Smooth muscle cell (in vitro differentiated cells): ENCODE data around the gene PNPLA3. TPM values are rescaled to one million over a fixed set of nuclear protein-coding genes. Genes with fewer than 3 reads are reported as not detected.
A peak's percentile ranks its signal among the peaks of the same experiment; 100 is the strongest.

Experiments used
- DNase-seq: peaks from one replicate; lab custom pipeline; 2025; ENCODE audit not compliant: unreplicated experiment; lab: John Stamatoyannopoulos, UW
- H2AFZ ChIP-seq: fragments of 200-600 bp; sonication (generic); 2 replicates; pipeline ENCODE4 v1.6.0; 2016; ENCODE audit warnings: antibody characterized with exemption, low read depth, mild to moderate bottlenecking
- H3F3A ChIP-seq: fragments of 200-600 bp; sonication (generic); 2 replicates; pipeline ENCODE4 v1.6.0; 2017; ENCODE audit warnings: antibody characterized with exemption, low read depth
- H3K27ac ChIP-seq: fragments of 200-600 bp; sonication (generic); 2 replicates; pipeline ENCODE4 v1.5.1; 2016; ENCODE audit warnings: low read depth, mild to moderate bottlenecking
- H3K27me3 ChIP-seq: fragments of 200-600 bp; sonication (generic); 2 replicates; pipeline ENCODE4 v1.6.1; 2016; ENCODE audit warnings: low read depth, mild to moderate bottlenecking
- H3K36me3 ChIP-seq: fragments of 200-600 bp; sonication (generic); 2 replicates; pipeline ENCODE4 v1.5.1; 2016; ENCODE audit warnings: low read depth
- H3K4me1 ChIP-seq: fragments of 200-600 bp; sonication (generic); 2 replicates; pipeline ENCODE4 v1.5.1; 2016; ENCODE audit warnings: low read depth
- H3K4me2 ChIP-seq: fragments of 200-600 bp; sonication (generic); 2 replicates; pipeline ENCODE4 v1.6.0; 2016; ENCODE audit warnings: mild to moderate bottlenecking
- H3K4me3 ChIP-seq: fragments of 200-600 bp; sonication (generic); 2 replicates; pipeline ENCODE4 v1.5.1; 2016; ENCODE audit warnings: mild to moderate bottlenecking
- H3K79me2 ChIP-seq: fragments of 200-600 bp; sonication (generic); 2 replicates; pipeline ENCODE4 v1.6.0; 2016; ENCODE audit warnings: low read depth, mild to moderate bottlenecking
- H3K9ac ChIP-seq: fragments of 200-600 bp; sonication (generic); 2 replicates; pipeline ENCODE4 v1.6.0; 2016; ENCODE audit warnings: low read depth
- H3K9me3 ChIP-seq: fragments of 200-600 bp; sonication (generic); replicated peaks from 2 replicates; pipeline ENCODE4 v1.5.1; 2016; ENCODE audit warnings: low read depth
- H4K20me1 ChIP-seq: fragments of 200-600 bp; sonication (generic); 2 replicates; pipeline ENCODE4 v1.6.0; 2016; ENCODE audit warnings: low read depth
- CTCF ChIP-seq: fragments of 200-600 bp; sonication (generic); IDR thresholded peaks from 2 replicates; pipeline ENCODE4 v1.5.1; 2017; ENCODE audit warnings: borderline replicate concordance, mild to moderate bottlenecking, antibody characterized with exemption; ENCODE audit not compliant: insufficient read depth, poor library complexity, severe bottlenecking
- WGBS: methylation state at CpG from one replicate; pipeline ENCODE4 v1.1.7; 2016; ENCODE audit warnings: low lambda C conversion rate; 5-methylcytosine and 5-hydroxymethylcytosine counted together
- polyA plus RNA-seq: library from polyadenylated mRNA; unstranded; fragments of >200 nt; fragmentation: Nextera tagmentation; extraction: Ambion mirVana; gene quantifications from 2 replicates; pipeline ENCODE4 v1.2.1, GENCODE V29; 2016
- total RNA-seq: library from RNA; depleted of rRNA; stranded (reverse); fragments of >200 nt; gene quantifications from 2 replicates; pipeline ENCODE4 v1.2.3, GENCODE V29; 2014

Gene PNPLA3
- total and polyA plus RNA-seq, 2 experiments from 2014 or later: 11.0 to 14.5 TPM

- Histone ChIP-seq H3K27ac (peak overlapping the region; percentile 81), H3K79me2 (peaks cover 57% of the 10 kb centered on the region), H3K36me3 (no peaks in the 10 kb centered on the region), H3K9me3 (no peaks in the 10 kb centered on the region), H3F3A (peaks cover 15% of the 10 kb centered on the region), H4K20me1 (peaks cover 39% of the 10 kb centered on the region), H3K4me2 (peak overlapping the region; percentile 84), H3K9ac (no peak overlapping the region), H3K4me1 (peaks cover 18% of the 10 kb centered on the region), H3K4me3 (no peak overlapping the region), H3K27me3 (no peaks in the 10 kb centered on the region), H2AFZ (no peak overlapping the region)
- no peak for DNase-seq
- no peak for TF ChIP-seq CTCF
- WGBS: 94% methylated on average over 9 of the region's 9 CpGs
Measured at GRCh38 chr22:43956805-43957463, 33.3 kb downstream of the PNPLA3 start.

- H2AFZ ChIP-seq: no peak overlapping the region
- peaks cover 18% of the 10 kb centered on the region for H3K4me1 ChIP-seq
- H3K9ac ChIP-seq: no peak overlapping the region
- H3K79me2 ChIP-seq: peaks cover 61% of the 10 kb centered on the region
- 82% methylated on average over 11 of the region's 11 CpGs for WGBS
- no peak overlapping the region for H3K4me3 ChIP-seq
- H3K27ac ChIP-seq: no peak overlapping the region
- DNase-seq: no peak
- peak overlapping the region; percentile 6 for H3K4me2 ChIP-seq
- no peaks in the 10 kb centered on the region for H3K9me3 ChIP-seq
- no peaks in the 10 kb centered on the region for H3K27me3 ChIP-seq
- H3F3A ChIP-seq: peaks cover 15% of the 10 kb centered on the region
- peaks cover 48% of the 10 kb centered on the region for H4K20me1 ChIP-seq
- no peak for TF ChIP-seq CTCF
- H3K36me3 ChIP-seq: no peaks in the 10 kb centered on the region
Measured at GRCh38 chr22:43957871-43958270, 34.3 kb downstream of the PNPLA3 start.

- peaks cover 21% of the 10 kb centered on the region for H3K36me3 ChIP-seq
- H3K4me1 ChIP-seq: no peaks in the 10 kb centered on the region
- H3F3A ChIP-seq: no peaks in the 10 kb centered on the region
- H4K20me1 ChIP-seq: peaks cover 50% of the 10 kb centered on the region
- no peak for TF ChIP-seq CTCF
- no peaks in the 10 kb centered on the region for H3K27me3 ChIP-seq
- DNase-seq: no peak
- H2AFZ ChIP-seq: no peak overlapping the region
- no peak overlapping the region for H3K27ac ChIP-seq
- H3K79me2 ChIP-seq: peaks cover 29% of the 10 kb centered on the region
- WGBS: 100% methylated on average over 10 of the region's 10 CpGs
- H3K9me3 ChIP-seq: no peaks in the 10 kb centered on the region
- no peak overlapping the region for H3K4me3 ChIP-seq
- no peak overlapping the region for H3K4me2 ChIP-seq
- H3K9ac ChIP-seq: no peak overlapping the region
Measured at GRCh38 chr22:43964314-43964857, 40.8 kb downstream of the PNPLA3 start.

- Histone ChIP-seq H3K9ac (no peak overlapping the region), H3K36me3 (peaks cover 21% of the 10 kb centered on the region), H3K9me3 (no peaks in the 10 kb centered on the region), H3K79me2 (peaks cover 3% of the 10 kb centered on the region), H3F3A (no peaks in the 10 kb centered on the region), H3K4me2 (no peak overlapping the region), H3K27ac (no peak overlapping the region), H4K20me1 (peaks cover 28% of the 10 kb centered on the region), H3K27me3 (no peaks in the 10 kb centered on the region), H3K4me1 (no peaks in the 10 kb centered on the region), H3K4me3 (no peak overlapping the region), H2AFZ (no peak overlapping the region)
- 91% methylated on average over 7 of the region's 7 CpGs for WGBS
- DNase-seq: no peak
- TF ChIP-seq CTCF: no peak
Measured at GRCh38 chr22:43967069-43967468, 43.5 kb downstream of the PNPLA3 start.
